K562 treated with DMSO at 1 percent for 4 hours (cell line): Measurements from ENCODE around the gene VARS1. TPM values are rescaled to one million over a fixed set of nuclear protein-coding genes. Genes with fewer than 3 reads are reported as not detected.

ENCODE experiments used
- total RNA-seq: library from RNA; unstranded; fragments of 300-600 nt; gene quantifications from 2 replicates; pipeline ENCODE4 v1.2.3, GENCODE V29; 2022; ENCODE audit not compliant: insufficient read depth

Gene VARS1
- 147 and 165 TPM in 2 replicates for total RNA-seq

DNA sequence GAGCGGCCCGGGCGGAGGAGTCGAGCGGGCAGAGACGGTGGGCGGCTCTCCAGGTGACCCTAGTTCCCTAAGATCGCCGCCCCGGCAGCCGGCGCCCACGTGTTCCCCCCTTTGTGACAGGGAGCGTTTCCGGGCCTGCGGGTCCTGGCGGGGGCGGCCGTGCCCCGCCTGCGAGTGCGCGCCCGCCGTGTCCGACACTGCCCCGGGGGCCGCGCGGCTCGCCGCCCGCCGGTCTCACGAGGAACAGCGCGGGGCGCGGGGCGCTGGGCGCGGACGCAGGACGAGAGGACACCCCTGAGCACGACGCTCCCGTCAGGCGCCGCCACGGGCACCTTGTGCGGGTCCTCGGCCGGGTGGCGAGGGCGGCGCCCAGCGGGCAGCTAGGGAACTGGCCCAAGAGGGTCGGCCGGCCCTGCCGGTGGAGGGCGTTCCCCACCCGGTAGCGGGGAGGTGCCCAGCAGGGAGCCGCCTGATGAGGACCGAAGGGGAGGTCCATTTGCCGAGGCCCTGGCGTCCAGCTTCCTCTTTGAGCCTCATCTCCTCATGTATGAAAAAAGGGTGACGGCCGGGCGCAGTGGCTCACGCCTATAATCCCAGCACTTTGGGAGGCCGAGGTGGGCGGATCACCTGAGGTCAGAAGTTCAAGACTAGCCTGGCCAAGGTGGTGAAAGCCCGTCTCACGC lies at the start of gene VARS1:
VARS1 (minus strand) TSS at position 137 of the 683 bp plus-strand sequence. CDS start 535 bp downstream, outside the sequence.

DNA sequence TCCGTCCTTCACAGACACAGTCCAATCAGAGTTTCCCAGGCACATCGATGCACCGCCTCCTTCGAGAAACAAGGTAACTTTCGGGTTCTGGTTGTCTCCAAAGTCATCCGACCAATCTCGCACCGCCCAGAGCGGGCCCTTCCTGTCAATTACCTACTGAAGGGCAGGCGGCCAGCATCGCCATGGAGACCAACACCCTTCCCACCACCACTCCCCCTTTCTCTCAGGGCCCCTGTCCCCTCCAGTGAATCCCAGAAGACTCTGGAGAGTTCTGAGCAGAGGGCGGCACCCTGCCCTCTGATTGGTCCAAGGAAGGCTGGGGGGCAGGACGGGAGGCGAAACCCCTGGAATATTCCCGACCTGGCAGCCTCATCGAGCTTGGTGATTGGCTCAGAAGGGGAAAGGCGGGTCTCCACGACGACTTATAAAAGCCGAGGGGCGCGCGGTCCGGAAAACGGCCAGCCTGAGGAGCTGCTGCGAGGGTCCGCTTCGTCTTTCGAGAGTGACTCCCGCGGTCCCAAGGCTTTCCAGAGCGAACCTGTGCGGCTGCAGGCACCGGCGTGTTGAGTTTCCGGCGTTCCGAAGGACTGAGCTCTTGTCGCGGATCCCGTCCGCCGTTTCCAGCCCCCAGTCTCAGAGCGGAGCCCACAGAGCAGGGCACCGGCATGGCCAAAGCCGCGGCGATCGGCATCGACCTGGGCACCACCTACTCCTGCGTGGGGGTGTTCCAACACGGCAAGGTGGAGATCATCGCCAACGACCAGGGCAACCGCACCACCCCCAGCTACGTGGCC lies 31.9 kb upstream of the VARS1 start, which contains the start of gene HSPA1B:
HSPA1B (plus strand) TSS at position 453 of the 794 bp plus-strand sequence; CDS start at position 666, 213 bp downstream.

DNA sequence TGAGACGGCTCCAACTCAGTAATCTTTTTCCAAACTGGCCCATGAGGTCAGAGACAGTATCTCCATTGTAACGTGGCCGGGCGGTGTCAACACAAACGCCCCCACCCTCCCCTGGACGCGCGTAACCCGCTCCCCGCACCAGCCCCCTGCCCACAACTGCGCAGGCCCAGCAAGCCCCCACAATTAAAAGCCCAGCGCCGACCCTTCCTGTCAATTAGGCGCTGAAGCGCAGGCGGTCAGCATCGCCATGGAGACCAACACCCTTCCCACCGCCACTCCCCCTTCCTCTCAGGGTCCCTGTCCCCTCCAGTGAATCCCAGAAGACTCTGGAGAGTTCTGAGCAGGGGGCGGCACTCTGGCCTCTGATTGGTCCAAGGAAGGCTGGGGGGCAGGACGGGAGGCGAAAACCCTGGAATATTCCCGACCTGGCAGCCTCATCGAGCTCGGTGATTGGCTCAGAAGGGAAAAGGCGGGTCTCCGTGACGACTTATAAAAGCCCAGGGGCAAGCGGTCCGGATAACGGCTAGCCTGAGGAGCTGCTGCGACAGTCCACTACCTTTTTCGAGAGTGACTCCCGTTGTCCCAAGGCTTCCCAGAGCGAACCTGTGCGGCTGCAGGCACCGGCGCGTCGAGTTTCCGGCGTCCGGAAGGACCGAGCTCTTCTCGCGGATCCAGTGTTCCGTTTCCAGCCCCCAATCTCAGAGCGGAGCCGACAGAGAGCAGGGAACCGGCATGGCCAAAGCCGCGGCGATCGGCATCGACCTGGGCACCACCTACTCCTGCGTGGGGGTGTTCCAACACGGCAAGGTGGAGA lies 19.7 kb upstream of the VARS1 start, which contains the start of the genes HSPA1A and HSPA1L:
HSPA1A (plus strand) TSS at position 519 of the 814 bp plus-strand sequence; CDS start at position 733, 214 bp downstream.
HSPA1L (minus strand) TSS at position 259 of the 814 bp plus-strand sequence. CDS start 3,311 bp downstream, outside the sequence.

DNA sequence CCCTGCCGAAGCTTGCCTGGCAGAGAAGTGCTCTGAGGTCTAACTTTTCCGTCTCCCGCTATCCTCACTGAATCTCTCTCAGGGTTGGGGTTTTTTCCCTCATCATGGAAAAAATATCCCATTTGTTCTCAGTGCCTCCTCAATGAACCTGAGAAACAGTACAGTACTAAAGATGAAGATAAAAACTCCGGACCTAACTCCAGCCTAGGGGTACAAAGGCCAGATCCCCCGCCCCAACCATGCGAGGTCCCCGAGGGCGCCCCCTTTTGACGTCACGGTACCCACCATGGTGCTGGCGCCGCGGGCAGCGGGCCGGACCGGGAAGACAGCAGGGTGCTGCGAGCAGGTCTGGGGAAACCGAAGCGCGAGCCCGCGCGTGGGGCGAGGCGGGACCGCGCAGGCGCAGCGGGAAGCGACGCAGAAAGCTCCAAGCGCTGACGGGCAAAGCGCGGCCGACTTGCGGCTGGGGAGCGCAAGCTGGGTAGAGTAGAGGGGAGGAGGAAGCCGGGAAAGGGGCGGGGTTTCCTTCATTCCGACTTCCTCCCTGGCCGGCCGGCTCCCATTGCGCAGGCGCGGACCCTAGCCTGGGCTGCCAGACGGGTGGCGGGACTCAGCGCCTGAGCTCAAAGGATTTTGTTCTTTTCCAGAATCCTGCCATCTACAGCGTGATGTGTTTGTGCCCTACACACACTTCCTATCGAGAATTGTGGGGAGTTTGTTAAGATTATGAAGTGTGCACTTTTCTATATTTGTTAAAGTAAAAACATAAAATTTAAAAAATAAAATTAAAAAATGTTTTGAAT lies 11.1 kb upstream of the VARS1 start, which contains the start of gene LSM2:
LSM2 (minus strand) TSS at position 497 of the 803 bp plus-strand sequence; CDS start at position 288, 209 bp downstream.

DNA sequence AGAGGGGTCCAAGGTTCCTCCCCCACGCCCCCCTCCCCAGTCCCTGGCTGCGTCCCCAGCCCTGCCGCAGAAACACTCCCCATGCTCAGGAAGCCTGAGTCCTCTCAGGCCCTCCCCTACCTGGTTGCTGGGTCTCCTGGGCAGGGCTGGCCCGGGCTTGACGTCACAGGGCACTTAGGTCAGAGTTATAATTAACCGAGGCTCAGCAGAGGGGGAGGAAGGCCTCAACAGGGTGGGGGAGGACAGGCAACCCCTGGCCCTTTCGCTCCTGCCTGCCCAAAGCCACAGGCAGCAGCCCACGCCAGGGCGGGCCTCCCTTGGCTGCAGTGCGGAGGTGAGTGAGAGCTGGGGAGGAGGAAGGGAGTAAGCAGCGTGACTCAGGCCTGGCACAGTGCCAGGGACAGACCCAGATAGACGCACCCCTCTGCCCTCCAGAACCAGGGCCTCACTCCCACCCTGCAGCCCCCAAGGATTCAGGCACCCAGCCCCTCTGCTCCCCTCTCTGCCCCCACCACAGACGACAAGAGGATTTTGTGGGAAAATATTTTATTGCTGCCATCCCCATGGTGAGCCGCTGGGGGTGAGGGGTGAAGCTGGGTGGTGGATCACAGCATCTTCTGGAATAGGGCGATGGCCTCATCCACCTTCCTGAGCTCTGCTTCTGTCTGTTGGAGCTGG lies 18.4 kb downstream of the VARS1 start, which contains the start of gene VWA7:
VWA7 (minus strand) TSS at position 340 of the 678 bp plus-strand sequence. CDS start 549 bp downstream, outside the sequence.

DNA sequence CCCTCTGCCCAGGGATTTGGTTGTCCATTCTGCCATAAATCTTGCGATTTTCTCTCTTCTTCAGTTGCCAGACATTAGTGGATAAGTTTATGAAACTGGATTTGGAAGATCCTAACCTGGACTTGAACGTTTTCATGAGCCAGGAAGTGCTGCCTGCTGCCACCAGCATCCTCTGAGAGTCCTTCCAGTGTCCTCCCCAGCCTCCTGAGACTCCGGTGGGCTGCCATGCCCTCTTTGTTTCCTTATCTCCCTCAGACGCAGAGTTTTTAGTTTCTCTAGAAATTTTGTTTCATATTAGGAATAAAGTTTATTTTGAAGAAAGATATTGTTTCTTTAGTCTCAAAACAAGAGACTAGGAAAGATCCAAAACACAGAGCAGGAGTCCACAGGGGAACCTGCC lies 33.2 kb downstream of the VARS1 start, which contains the start of gene SAPCD1:
SAPCD1 (plus strand) TSS at position 301 of the 400 bp plus-strand sequence. CDS start 399 bp downstream, outside the sequence.

Other genes with a start within 250 kb of the VARS1 start
- not detected in 2 replicates for gene ATP6V1G2, start 249.1 kb downstream of the VARS1 start, total RNA-seq
- gene NFKBIL1, start 248.1 kb downstream of the VARS1 start, total RNA-seq, result 54.0 and 55.3 TPM in 2 replicates
- gene LTA, start 223.5 kb downstream of the VARS1 start, total RNA-seq, result not detected in 2 replicates
- 0.39 TPM in 1 of 2 replicates, not detected in the other for gene TNF, start 220.2 kb downstream of the VARS1 start, total RNA-seq
- gene LTB, start 213.3 kb downstream of the VARS1 start, total RNA-seq, result not detected in 2 replicates
- 8.0 and 9.8 TPM in 2 replicates for gene LST1, start 209.5 kb downstream of the VARS1 start, total RNA-seq
- 1.7 TPM in 1 of 2 replicates, not detected in the other for gene NCR3, start 202.7 kb downstream of the VARS1 start, total RNA-seq
- 26.7 and 27.1 TPM in 2 replicates for gene AIF1, start 180.5 kb downstream of the VARS1 start, total RNA-seq
- gene PRRC2A, start 175.0 kb downstream of the VARS1 start, total RNA-seq, result 185 and 248 TPM in 2 replicates
- gene BAG6, start 143.1 kb downstream of the VARS1 start, total RNA-seq, result 380 and 409 TPM in 2 replicates
- 8.4 and 11.2 TPM in 2 replicates for gene APOM, start 139.9 kb downstream of the VARS1 start, total RNA-seq
- gene C6orf47, start 135.0 kb downstream of the VARS1 start, total RNA-seq, result 17.7 and 18.6 TPM in 2 replicates
- gene GPANK1, start 130.8 kb downstream of the VARS1 start, total RNA-seq, result 23.4 and 36.8 TPM in 2 replicates
- 613 and 654 TPM in 2 replicates for gene CSNK2B, start 129.7 kb downstream of the VARS1 start, total RNA-seq
- 5.0 and 12.4 TPM in 2 replicates for gene LY6G5B, start 125.8 kb downstream of the VARS1 start, total RNA-seq
- 3.4 TPM in 1 of 2 replicates, not detected in the other for gene LY6G5C, start 114.7 kb downstream of the VARS1 start, total RNA-seq
- 91.1 and 99.5 TPM in 2 replicates for gene ABHD16A, start 92.4 kb downstream of the VARS1 start, total RNA-seq
- gene LY6G6F, start 88.9 kb downstream of the VARS1 start, total RNA-seq, result not detected in 2 replicates
- gene LY6G6D, start 80.4 kb downstream of the VARS1 start, total RNA-seq, result not detected in 2 replicates
- not detected in 2 replicates for gene LY6G6C, start 74.0 kb downstream of the VARS1 start, total RNA-seq
- gene MPIG6B, start 72.4 kb downstream of the VARS1 start, total RNA-seq, result 0.51 TPM in 1 of 2 replicates, not detected in the other
- gene DDAH2, start 66.5 kb downstream of the VARS1 start, total RNA-seq, result 66.8 and 75.1 TPM in 2 replicates
- gene CLIC1, start 59.2 kb downstream of the VARS1 start, total RNA-seq, result 1,213 and 1,370 TPM in 2 replicates
- 22.0 and 30.3 TPM in 2 replicates for gene MSH5, start 55.7 kb downstream of the VARS1 start, total RNA-seq
- gene SAPCD1, start 33.1 kb downstream of the VARS1 start, total RNA-seq, result 2.6 and 8.2 TPM in 2 replicates
- gene VWA7, start 18.4 kb downstream of the VARS1 start, total RNA-seq, result 5.4 and 5.6 TPM in 2 replicates
- gene LSM2, start 11.2 kb upstream of the VARS1 start, total RNA-seq, result 139 and 155 TPM in 2 replicates
- gene HSPA1L, start 19.5 kb upstream of the VARS1 start, total RNA-seq, result 2.5 and 2.8 TPM in 2 replicates
- gene HSPA1A, start 19.8 kb upstream of the VARS1 start, total RNA-seq, result 641 and 912 TPM in 2 replicates
- gene HSPA1B, start 32.0 kb upstream of the VARS1 start, total RNA-seq, result 595 and 769 TPM in 2 replicates
- gene NEU1, start 67.1 kb upstream of the VARS1 start, total RNA-seq, result 232 TPM in 2 replicates
- gene SLC44A4, start 83.2 kb upstream of the VARS1 start, total RNA-seq, result 12.7 and 13.4 TPM in 2 replicates
- 61.5 and 78.2 TPM in 2 replicates for gene EHMT2, start 101.9 kb upstream of the VARS1 start, total RNA-seq
- gene ZBTB12, start 106.3 kb upstream of the VARS1 start, total RNA-seq, result 6.4 and 10.3 TPM in 2 replicates
- gene C2, start 132.0 kb upstream of the VARS1 start, total RNA-seq, result 8.3 and 9.1 TPM in 2 replicates
- 3.8 TPM in 1 of 2 replicates, not detected in the other for gene CFB, start 150.3 kb upstream of the VARS1 start, total RNA-seq
- gene NELFE, start 163.2 kb upstream of the VARS1 start, total RNA-seq, result 78.2 and 128 TPM in 2 replicates
- gene SKIC2, start 163.4 kb upstream of the VARS1 start, total RNA-seq, result 43.6 and 60.1 TPM in 2 replicates
- gene DXO, start 176.4 kb upstream of the VARS1 start, total RNA-seq, result 16.6 and 24.1 TPM in 2 replicates
- 4.3 and 10.0 TPM in 2 replicates for gene C4A, start 186.3 kb upstream of the VARS1 start, total RNA-seq
- gene C4B, start 219.0 kb upstream of the VARS1 start, total RNA-seq, result 3.6 and 8.2 TPM in 2 replicates
- 0.98 and 1.1 TPM in 2 replicates for gene CYP21A2, start 242.7 kb upstream of the VARS1 start, total RNA-seq